Stomach (tissue), 4 donors: ENCODE data around the gene PRAME.

Experiments used
- POLR2A ChIP-seq, 4 donors: fragments of 450-650 bp; IDR thresholded peaks; one replicate each; pipeline ENCODE4 v1.6.1; 2016; ENCODE audit warnings: antibody characterized with exemption in 4 of 4, control low read depth in 2 of 4, mild to moderate bottlenecking in 1 of 4, moderate library complexity in 1 of 4
- POLR2AphosphoS5 ChIP-seq, 3 donors: sonication (generic); formaldehyde crosslinking; IDR thresholded peaks; one replicate each; pipeline ENCODE4 v1.6.1; 2016; ENCODE audit warnings: antibody characterized with exemption in 3 of 3
- TF ChIP-seq, protein P1 (sequence below), 7 experiments: fragments of 450-650 bp in 4 of 7; fragments of 200-600 bp in 3 of 7; sonication (generic) in 3 of 7; IDR thresholded peaks; one replicate each; pipeline ENCODE4 v1.5.1; 2016 to 2019; ENCODE audit warnings: antibody characterized with exemption in 7 of 7, control low read depth in 2 of 7, mild to moderate bottlenecking in 1 of 7

DNA sequence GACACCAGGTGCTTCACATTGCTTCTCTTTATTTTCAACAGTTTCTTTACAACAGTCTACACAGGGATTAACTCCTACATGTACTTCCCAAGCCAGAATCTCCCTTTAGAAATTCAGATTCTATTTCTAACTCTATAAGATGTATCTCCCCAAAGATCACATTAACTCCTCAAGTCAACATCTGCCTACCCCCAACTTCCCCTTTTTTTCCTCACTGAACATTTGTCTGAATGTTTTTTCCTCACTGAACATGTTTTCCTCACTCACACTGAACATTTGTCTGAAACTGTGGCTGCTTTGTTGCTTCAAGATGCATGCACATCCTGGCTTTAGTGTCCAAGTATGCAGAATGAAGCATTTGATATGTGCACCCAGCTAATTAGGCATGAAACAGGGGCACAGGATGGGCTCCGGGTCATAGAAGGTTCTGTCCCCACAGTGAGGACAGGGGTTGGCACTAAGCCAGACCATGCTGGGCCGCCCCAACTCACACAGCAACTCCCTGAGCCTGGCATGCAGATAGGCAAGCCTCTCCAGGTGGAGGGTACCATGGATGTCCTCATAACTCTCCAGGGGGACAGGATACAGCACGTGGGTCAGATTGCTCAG lies 11.3 kb downstream of the PRAME start:
- TF ChIP-seq, protein P1, sequence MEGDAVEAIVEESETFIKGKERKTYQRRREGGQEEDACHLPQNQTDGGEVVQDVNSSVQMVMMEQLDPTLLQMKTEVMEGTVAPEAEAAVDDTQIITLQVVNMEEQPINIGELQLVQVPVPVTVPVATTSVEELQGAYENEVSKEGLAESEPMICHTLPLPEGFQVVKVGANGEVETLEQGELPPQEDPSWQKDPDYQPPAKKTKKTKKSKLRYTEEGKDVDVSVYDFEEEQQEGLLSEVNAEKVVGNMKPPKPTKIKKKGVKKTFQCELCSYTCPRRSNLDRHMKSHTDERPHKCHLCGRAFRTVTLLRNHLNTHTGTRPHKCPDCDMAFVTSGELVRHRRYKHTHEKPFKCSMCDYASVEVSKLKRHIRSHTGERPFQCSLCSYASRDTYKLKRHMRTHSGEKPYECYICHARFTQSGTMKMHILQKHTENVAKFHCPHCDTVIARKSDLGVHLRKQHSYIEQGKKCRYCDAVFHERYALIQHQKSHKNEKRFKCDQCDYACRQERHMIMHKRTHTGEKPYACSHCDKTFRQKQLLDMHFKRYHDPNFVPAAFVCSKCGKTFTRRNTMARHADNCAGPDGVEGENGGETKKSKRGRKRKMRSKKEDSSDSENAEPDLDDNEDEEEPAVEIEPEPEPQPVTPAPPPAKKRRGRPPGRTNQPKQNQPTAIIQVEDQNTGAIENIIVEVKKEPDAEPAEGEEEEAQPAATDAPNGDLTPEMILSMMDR (IDR thresholded peaks at IDR 0.05), result no peak
- no peak for TF ChIP-seq POLR2AphosphoS5 (IDR thresholded peaks at IDR 0.05)
- TF ChIP-seq POLR2A (IDR thresholded peaks at IDR 0.05), result no peak
